A549 (cell line): ENCODE measurements around the gene ITPRIP.

Experiments
- BHLHE40 ChIP-seq: IDR thresholded peaks from 2 replicates; pipeline ENCODE4 v1.6.1; 2012; ENCODE audit warnings: low read depth, low read length, inconsistent platforms
- CEBPB ChIP-seq, 2 experiments: fragments of >200 bp in 1 of 2; sonication (Bioruptor Twin) in 1 of 2; formaldehyde crosslinking in 1 of 2; IDR thresholded peaks; 2 replicates each; pipeline ENCODE4 v1.6.1; 2012 to 2016
- CHD4 ChIP-seq: fragments of 200-600 bp; sonication (generic); IDR thresholded peaks from 2 replicates; pipeline ENCODE4 v1.6.1; 2016; ENCODE audit warnings: antibody characterized with exemption, mild to moderate bottlenecking, borderline replicate concordance
- CTCF ChIP-seq: fragments of >200 bp; sonication (Bioruptor Twin); formaldehyde crosslinking; IDR thresholded peaks from 3 replicates; pipeline ENCODE4 v1.5.1; 2016
- EHMT2 ChIP-seq: fragments of 200-600 bp; sonication (generic); IDR thresholded peaks from 2 replicates; pipeline ENCODE4 v1.6.1; 2016; ENCODE audit warnings: antibody characterized with exemption, low read depth, mild to moderate bottlenecking, moderate library complexity
- POLR2A ChIP-seq: IDR thresholded peaks from 2 replicates; pipeline ENCODE4 v1.6.1; 2012; ENCODE audit warnings: mild to moderate bottlenecking, low read length
- RAD21 ChIP-seq, 2 experiments: fragments of >200 bp in 1 of 2; sonication (Bioruptor Twin) in 1 of 2; formaldehyde crosslinking in 1 of 2; IDR thresholded peaks in 1 of 2; conservative IDR thresholded peaks in 1 of 2; 2 replicates in 1 of 2; 3 replicates in 1 of 2; pipeline ENCODE4 v1.6.1; 2012 to 2018; ENCODE audit warnings: inconsistent platforms in 1 of 2
- USF2 ChIP-seq: fragments of 450-650 bp; IDR thresholded peaks from 2 replicates; pipeline ENCODE4 v1.6.1; 2014; ENCODE audit warnings: antibody characterized with exemption

GRCh38 chr10:104326991-104327610 lies 11.2 kb downstream of the ITPRIP start:
- TF ChIP-seq CEBPB (IDR thresholded peaks at IDR 0.05) (no peak), POLR2A (no peak), CTCF (no peak), USF2 (no peak), EHMT2 (no peak), BHLHE40 (no peak), CHD4 (no peak), RAD21 (conservative IDR thresholded peaks at IDR 0.05 in 1 of 2, IDR thresholded peaks at IDR 0.05 in 1 of 2) (no peak)
